OCI-LY3 (cell line): ENCODE data around the gene ARHGEF11.

Experiments used
- H2AFZ ChIP-seq: fragments of 200-600, 300-600 bp; shearing (Covaris generic); 2 replicates; pipeline ENCODE4 v1.6.0; 2014; ENCODE audit warnings: antibody characterized with exemption, low read depth, low read length
- H3K27ac ChIP-seq: fragments of 200-600, 300-600 bp; sonication (generic); 2 replicates; pipeline ENCODE4 v1.5.1; 2014; ENCODE audit warnings: mild to moderate bottlenecking, low read length, moderate library complexity, mixed read lengths
- H3K27me3 ChIP-seq: fragments of 200-600, 300-600 bp; sonication (generic); 2 replicates; pipeline ENCODE4 v1.6.1; 2014; ENCODE audit warnings: low read depth, low read length, mixed read lengths
- H3K36me3 ChIP-seq: fragments of 200-600, 300-600 bp; sonication (generic); replicated peaks from 2 replicates; pipeline ENCODE3; 2014; ENCODE audit warnings: low read depth, low read length, mixed read lengths
- H3K4me1 ChIP-seq: fragments of 300-600, 200-600 bp; sonication (generic); 2 replicates; pipeline ENCODE4 v1.6.1; 2014; ENCODE audit warnings: low read length, mixed read lengths
- H3K4me2 ChIP-seq: fragments of 200-600, 300-600 bp; sonication (generic); 2 replicates; pipeline ENCODE4 v1.6.1; 2014; ENCODE audit warnings: low read length, mixed read lengths
- H3K4me3 ChIP-seq: fragments of 300-600, 200-600 bp; sonication (generic); 2 replicates; pipeline ENCODE4 v1.5.1; 2014; ENCODE audit warnings: antibody characterized with exemption, mild to moderate bottlenecking, low read length, moderate library complexity
- H3K79me2 ChIP-seq: fragments of 300-600, 200-600 bp; shearing (Covaris generic); 2 replicates; pipeline ENCODE4 v1.6.1; 2014; ENCODE audit warnings: mild to moderate bottlenecking, low read length, mixed read lengths
- H3K9ac ChIP-seq: fragments of 300-600, 200-600 bp; shearing (Covaris generic); 2 replicates; pipeline ENCODE4 v1.6.0; 2014; ENCODE audit warnings: mild to moderate bottlenecking, low read length, moderate library complexity
- H3K9me3 ChIP-seq: fragments of 200-600, 300-600 bp; shearing (Covaris generic); 2 replicates; pipeline ENCODE4 v1.6.1; 2014; ENCODE audit warnings: low read length, mixed read lengths; ENCODE audit not compliant: insufficient read depth
- H4K20me1 ChIP-seq: fragments of 200-600, 300-600 bp; sonication (generic); 2 replicates; pipeline ENCODE4 v1.6.1; 2016; ENCODE audit warnings: low read length, mixed read lengths; ENCODE audit not compliant: insufficient read depth
- CTCF ChIP-seq: fragments of 200-600, 300-600 bp; sonication (generic); IDR thresholded peaks from 2 replicates; pipeline ENCODE4 v1.5.1; 2014; ENCODE audit warnings: antibody characterized with exemption, low read length, low read depth
- EZH2phosphoT487 ChIP-seq: fragments of 200-600 bp; shearing (Covaris generic); IDR thresholded peaks from 2 replicates; pipeline ENCODE4 v1.6.1; 2018; ENCODE audit warnings: antibody characterized with exemption, mixed run types, low read depth

The ARHGEF11 gene

GRCh38 chr1:157019457-157019856, 26.1 kb downstream of the ARHGEF11 start:
- Histone ChIP-seq H3K27ac (no peak overlapping the region), H4K20me1 (no peaks in the 10 kb centered on the region; the same call in 1 of the 2 replicates), H3K4me2 (no peak overlapping the region), H3K27me3 (no peaks in the 10 kb centered on the region), H2AFZ (no peak overlapping the region), H3K4me1 (no peaks in the 10 kb centered on the region), H3K9me3 (peaks cover 25% of the 10 kb centered on the region; the same call in 1 of the 2 replicates), H3K79me2 (peaks cover 8% of the 10 kb centered on the region; the same call in 1 of the 2 replicates), H3K4me3 (no peak overlapping the region), H3K9ac (no peak overlapping the region), H3K36me3 (peaks cover 24% of the 10 kb centered on the region)
- TF ChIP-seq CTCF (no peak), EZH2phosphoT487 (no peak)

GRCh38 chr1:157011845-157012244, 33.7 kb downstream of the ARHGEF11 start:
- no peaks in the 10 kb centered on the region for H3K36me3 ChIP-seq
- peaks cover 31% of the 10 kb centered on the region for H4K20me1 ChIP-seq
- peaks cover 21% of the 10 kb centered on the region for H3K4me1 ChIP-seq
- no peak overlapping the region for H3K9ac ChIP-seq
- no peak for TF ChIP-seq EZH2phosphoT487
- no peak for TF ChIP-seq CTCF
- H3K9me3 ChIP-seq = no peaks in the 10 kb centered on the region
- H3K27me3 ChIP-seq = no peaks in the 10 kb centered on the region
- H3K27ac ChIP-seq = no peak overlapping the region
- H3K4me2 ChIP-seq = no peak overlapping the region
- H3K79me2 ChIP-seq = peaks cover 19% of the 10 kb centered on the region
- no peak overlapping the region for H2AFZ ChIP-seq
- H3K4me3 ChIP-seq = no peak overlapping the region

- H4K20me1 ChIP-seq = peaks cover 37% of the 10 kb centered on the region; the same call in 1 of the 2 replicates
- H3K4me2 ChIP-seq = no peak overlapping the region
- no peak overlapping the region for H3K9ac ChIP-seq
Observed at GRCh38 chr1:157008502-157008901, 37.0 kb downstream of the ARHGEF11 start.

GRCh38 chr1:157007306-157007705, 38.2 kb downstream of the ARHGEF11 start:
- Histone ChIP-seq H3K4me2 (peak overlapping the region; percentile 60), H3K27ac (no peak overlapping the region), H3K4me1 (peaks cover 31% of the 10 kb centered on the region), H3K9me3 (no peaks in the 10 kb centered on the region), H3K36me3 (no peaks in the 10 kb centered on the region), H3K27me3 (no peaks in the 10 kb centered on the region), H4K20me1 (peaks cover 36% of the 10 kb centered on the region; the same call in 1 of the 2 replicates), H3K4me3 (peak overlapping the region; percentile 31; the same call in 1 of the 2 replicates), H2AFZ (no peak overlapping the region), H3K79me2 (peaks cover 33% of the 10 kb centered on the region), H3K9ac (no peak overlapping the region)
- TF ChIP-seq EZH2phosphoT487 = no peak
- TF ChIP-seq CTCF = no peak

More at GRCh38 chr1:157008502-157008901, 37.0 kb downstream of the ARHGEF11 start:
- Histone ChIP-seq H2AFZ (no peak overlapping the region), H3K27me3 (no peaks in the 10 kb centered on the region), H3K36me3 (no peaks in the 10 kb centered on the region), H3K79me2 (peaks cover 27% of the 10 kb centered on the region), H3K9me3 (no peaks in the 10 kb centered on the region), H3K4me1 (peaks cover 26% of the 10 kb centered on the region), H3K27ac (no peak overlapping the region), H3K4me3 (no peak overlapping the region)
- TF ChIP-seq CTCF = no peak
- no peak for TF ChIP-seq EZH2phosphoT487
